Upper lobe of left lung (tissue), 6 donors: ENCODE data around the gene MAPK8. TPM values are rescaled to one million over a fixed set of nuclear protein-coding genes. Genes with fewer than 3 reads are reported as not detected.

ENCODE experiments used
- ATAC-seq, 2 donors: fragments of 200-7000 bp; cut with Tn5 transposase; one replicate each; pipeline ENCODE4 v1.9.1; 2022; ENCODE audit warnings: mild to moderate bottlenecking in 2 of 2, moderate library complexity in 2 of 2; ENCODE audit not compliant: low FRiP score in 2 of 2
- DNase-seq, 2 donors: peaks; one replicate each; pipeline ENCODE4 v3.0.0-alpha.2; 2019 to 2020
- H3K27ac ChIP-seq, 4 donors: fragments of 200-600 bp; sonication (generic); one replicate each; pipeline ENCODE4 v1.5.1; 2016 to 2019
- H3K27me3 ChIP-seq, 4 donors: fragments of 200-600 bp; sonication (generic); one replicate each; pipeline ENCODE4 v1.5.1; 2017 to 2019
- H3K36me3 ChIP-seq, 4 donors: fragments of 200-600 bp; sonication (generic); one replicate each; pipeline ENCODE4 v1.5.1; 2016 to 2019
- H3K4me1 ChIP-seq, 4 donors: fragments of 200-600 bp; sonication (generic); one replicate each; pipeline ENCODE4 v1.5.1; 2018 to 2019
- H3K4me3 ChIP-seq, 4 donors: fragments of 200-600 bp; sonication (generic); one replicate each; pipeline ENCODE4 v1.5.1; 2017 to 2019; ENCODE audit warnings: mild to moderate bottlenecking in 2 of 4, moderate library complexity in 1 of 4
- H3K9me3 ChIP-seq, 4 donors: fragments of 200-600 bp; sonication (generic); one replicate each; pipeline ENCODE4 v1.5.1; 2018 to 2019
- EP300 ChIP-seq, 4 donors: sonication (generic); formaldehyde crosslinking; IDR thresholded peaks; one replicate each; pipeline ENCODE4 v1.5.1; 2017; ENCODE audit warnings: antibody characterized with exemption in 4 of 4, control low read depth in 2 of 4
- POLR2A ChIP-seq, 4 donors: fragments of 450-650 bp; IDR thresholded peaks; one replicate each; pipeline ENCODE4 v1.5.1; 2016 to 2017; ENCODE audit warnings: antibody characterized with exemption in 4 of 4, mild to moderate bottlenecking in 2 of 4
- POLR2AphosphoS5 ChIP-seq, 2 donors: sonication (generic); formaldehyde crosslinking; IDR thresholded peaks; one replicate each; pipeline ENCODE4 v1.5.1; 2017; ENCODE audit warnings: antibody characterized with exemption in 2 of 2
- WGBS, 2 donors: methylation state at CpG; one replicate each; pipeline ENCODE4 v1.1.5; 2017 to 2018; 5-methylcytosine and 5-hydroxymethylcytosine counted together
- total RNA-seq, 6 donors: library from RNA; depleted of rRNA in 4 of 6; stranded (reverse); fragments of >200 nt in 4 of 6; gene quantifications; one replicate each; pipeline versions ENCODE4 v1.1.0 to v1.2.1, GENCODE V29; 2016 to 2021
- TF ChIP-seq, protein P1 (sequence below), 6 experiments: fragments of 450-650 bp in 4 of 6; fragments of 200-600 bp in 2 of 6; sonication (generic) in 2 of 6; IDR thresholded peaks; one replicate each; pipeline ENCODE4 v1.5.1; 2016 to 2019; ENCODE audit warnings: antibody characterized with exemption in 6 of 6
- donor health status: DM: no; HTN: no; CAD: no; lungs with moderate emphysema.
- donor health status: DM: no; HTN: yes; CAD: no; lungs with severe emphysema.

MAPK8 gene
- total RNA-seq, 6 donors from 2014 or later: 33.6 to 61.6 (median 46.6) TPM

- WGBS, 2 donors: 54 to 64% methylated on average over 3 of the region's 3 CpGs
- TF ChIP-seq POLR2AphosphoS5 (IDR thresholded peaks at IDR 0.05): no peak
- TF ChIP-seq, protein P1, sequence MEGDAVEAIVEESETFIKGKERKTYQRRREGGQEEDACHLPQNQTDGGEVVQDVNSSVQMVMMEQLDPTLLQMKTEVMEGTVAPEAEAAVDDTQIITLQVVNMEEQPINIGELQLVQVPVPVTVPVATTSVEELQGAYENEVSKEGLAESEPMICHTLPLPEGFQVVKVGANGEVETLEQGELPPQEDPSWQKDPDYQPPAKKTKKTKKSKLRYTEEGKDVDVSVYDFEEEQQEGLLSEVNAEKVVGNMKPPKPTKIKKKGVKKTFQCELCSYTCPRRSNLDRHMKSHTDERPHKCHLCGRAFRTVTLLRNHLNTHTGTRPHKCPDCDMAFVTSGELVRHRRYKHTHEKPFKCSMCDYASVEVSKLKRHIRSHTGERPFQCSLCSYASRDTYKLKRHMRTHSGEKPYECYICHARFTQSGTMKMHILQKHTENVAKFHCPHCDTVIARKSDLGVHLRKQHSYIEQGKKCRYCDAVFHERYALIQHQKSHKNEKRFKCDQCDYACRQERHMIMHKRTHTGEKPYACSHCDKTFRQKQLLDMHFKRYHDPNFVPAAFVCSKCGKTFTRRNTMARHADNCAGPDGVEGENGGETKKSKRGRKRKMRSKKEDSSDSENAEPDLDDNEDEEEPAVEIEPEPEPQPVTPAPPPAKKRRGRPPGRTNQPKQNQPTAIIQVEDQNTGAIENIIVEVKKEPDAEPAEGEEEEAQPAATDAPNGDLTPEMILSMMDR (IDR thresholded peaks at IDR 0.05): no peak
- TF ChIP-seq EP300 (IDR thresholded peaks at IDR 0.05): no peak
- TF ChIP-seq POLR2A (IDR thresholded peaks at IDR 0.05): no peak
- Histone ChIP-seq H3K36me3 (no peaks in the 10 kb centered on the region), H3K9me3 (no peaks in the 10 kb centered on the region), H3K4me1 (peaks cover 4 to 26% (median 15%) of the 10 kb centered on the region in 4 donors), H3K27ac (no peak overlapping the region), H3K4me3 (no peak overlapping the region), H3K27me3 (no peaks in the 10 kb centered on the region)
- peak in 1 of 2 donors; percentile 60 for DNase-seq
- ATAC-seq: no peak
Observed at GRCh38 chr10:48330269-48330668, 23.8 kb downstream of the MAPK8 start.

GRCh38 chr10:48331436-48331835, 25.0 kb downstream of the MAPK8 start:
- no peak for TF ChIP-seq EP300 (IDR thresholded peaks at IDR 0.05)
- TF ChIP-seq POLR2AphosphoS5 (IDR thresholded peaks at IDR 0.05): no peak
- WGBS, 2 donors: 55 to 80% methylated on average over 1 of the region's 1 CpG
- Histone ChIP-seq H3K4me1 (peaks cover 4 to 26% (median 15%) of the 10 kb centered on the region in 4 donors), H3K36me3 (no peaks in the 10 kb centered on the region), H3K4me3 (no peak overlapping the region), H3K9me3 (no peaks in the 10 kb centered on the region), H3K27me3 (no peaks in the 10 kb centered on the region), H3K27ac (peak overlapping the region in 2 of 4 donors; percentile 6 to 23)
- peak in 1 of 2 donors; percentile 37 for DNase-seq
- ATAC-seq: no peak

DNA sequence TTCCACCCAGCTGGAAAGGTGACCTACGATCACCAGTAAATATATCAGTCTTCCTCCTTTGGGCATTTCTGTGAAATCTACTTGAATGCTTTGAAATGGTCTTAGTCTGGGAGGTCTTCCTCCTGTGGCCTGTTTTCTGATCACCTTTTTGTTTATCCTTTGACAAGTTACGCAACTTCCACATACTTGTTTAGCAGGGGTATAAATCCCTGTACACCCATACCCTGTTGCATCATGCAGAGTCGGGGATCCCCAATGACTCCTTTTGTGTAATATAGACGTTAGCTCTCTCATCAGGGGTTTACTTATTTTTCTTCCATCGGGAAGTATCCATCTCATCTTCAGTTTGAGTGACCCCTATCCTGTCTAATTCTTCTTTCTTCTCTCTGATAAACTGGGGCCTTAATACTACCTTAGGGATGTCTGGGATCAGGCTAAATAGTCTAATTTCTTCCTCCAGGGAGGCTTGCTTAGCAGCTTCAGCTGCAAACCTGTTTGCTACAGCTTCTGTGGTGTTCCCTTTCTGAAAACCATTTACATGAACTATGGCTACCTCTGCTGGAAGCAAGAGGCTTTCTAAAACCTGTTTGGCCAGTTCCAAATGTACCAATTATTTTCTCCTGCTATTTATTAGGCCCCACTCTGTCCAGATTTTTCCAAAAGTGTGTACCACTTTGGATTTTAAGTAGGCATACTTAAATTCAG, 25.8 kb downstream of the MAPK8 start:
- Histone ChIP-seq H3K9me3 (no peaks in the 10 kb centered on the region), H3K36me3 (no peaks in the 10 kb centered on the region), H3K4me1 (peaks cover 4 to 26% (median 15%) of the 10 kb centered on the region in 4 donors), H3K27me3 (no peaks in the 10 kb centered on the region), H3K27ac (peak overlapping the region in 3 of 4 donors; percentile 15 to 28 (median 23)), H3K4me3 (no peak overlapping the region)
- WGBS, 2 donors: 60 to 88% methylated on average over 5 of the region's 5 CpGs
- TF ChIP-seq, protein P1 (IDR thresholded peaks at IDR 0.05): peak in 1 of 6 experiments; percentile 20
- TF ChIP-seq EP300 (IDR thresholded peaks at IDR 0.05): no peak
- ATAC-seq: peak in 1 of 2 donors; percentile 55
- peak in 1 of 2 donors; percentile 42 for DNase-seq

DNA sequence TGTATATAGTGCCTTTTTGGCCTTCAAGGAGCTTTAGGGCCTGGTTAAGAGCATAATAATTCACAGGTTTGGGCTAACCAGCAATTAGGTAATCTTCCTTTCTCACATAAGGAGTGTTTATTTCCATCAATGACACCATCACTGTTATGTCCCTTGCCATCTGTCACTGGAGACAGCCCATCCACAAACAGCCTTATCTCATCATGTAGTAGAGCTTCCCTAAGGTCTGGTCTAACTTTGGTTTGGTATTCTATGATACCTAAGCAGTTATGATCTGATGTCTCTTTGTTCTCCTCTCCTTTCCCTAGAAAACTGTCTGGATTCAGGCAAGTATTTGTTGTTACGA, 26.4 kb downstream of the MAPK8 start:
- Histone ChIP-seq H3K4me3 (no peak overlapping the region), H3K36me3 (no peaks in the 10 kb centered on the region), H3K27me3 (no peaks in the 10 kb centered on the region), H3K9me3 (no peaks in the 10 kb centered on the region), H3K27ac (peak overlapping the region in 1 of 4 donors; percentile 15), H3K4me1 (peaks cover 4 to 26% (median 15%) of the 10 kb centered on the region in 4 donors)
- WGBS, 2 donors: 96% methylated on average over 1 of the region's 1 CpG
- no peak for TF ChIP-seq POLR2AphosphoS5 (IDR thresholded peaks at IDR 0.05)
- TF ChIP-seq POLR2A (IDR thresholded peaks at IDR 0.05): no peak
- TF ChIP-seq, protein P1 (IDR thresholded peaks at IDR 0.05): no peak
- TF ChIP-seq EP300 (IDR thresholded peaks at IDR 0.05): no peak
- DNase-seq (no peak), ATAC-seq (no peak)

DNA sequence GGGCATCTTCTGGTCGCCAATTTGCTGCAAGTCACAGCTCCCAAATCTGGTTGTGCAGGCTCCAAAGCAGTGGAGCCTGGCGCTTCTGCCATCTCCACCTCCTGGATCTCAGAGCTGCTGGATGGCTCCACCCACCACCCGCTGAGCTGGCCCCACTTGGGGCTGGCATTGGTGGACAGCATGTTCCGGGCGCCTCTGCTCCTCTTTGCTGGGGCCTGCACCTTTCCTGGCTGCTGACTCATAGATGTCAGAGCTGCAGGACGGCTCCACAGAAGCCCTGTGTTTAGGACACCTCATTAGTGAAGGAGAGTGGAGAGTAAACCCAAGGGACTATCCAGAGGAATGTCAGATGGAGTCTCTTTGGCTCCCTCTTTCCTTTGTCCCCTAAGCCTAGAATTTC, 27.4 kb downstream of the MAPK8 start:
- ATAC-seq: peak in 1 of 2 donors; percentile 57
- H3K4me3 ChIP-seq: no peak overlapping the region
- TF ChIP-seq POLR2AphosphoS5 (IDR thresholded peaks at IDR 0.05): no peak
- TF ChIP-seq POLR2A (IDR thresholded peaks at IDR 0.05): no peak
- TF ChIP-seq, protein P1 (IDR thresholded peaks at IDR 0.05): no peak
- TF ChIP-seq EP300 (IDR thresholded peaks at IDR 0.05): no peak
- peak in 1 of 2 donors; percentile 32 for DNase-seq
- no peaks in the 10 kb centered on the region for H3K27me3 ChIP-seq
- no peaks in the 10 kb centered on the region for H3K36me3 ChIP-seq
- H3K27ac ChIP-seq: peak overlapping the region in 1 of 4 donors; percentile 16
- H3K4me1 ChIP-seq: peaks cover 4 to 26% (median 15%) of the 10 kb centered on the region in 4 donors
- 89 to 91% methylated on average over 6 of the region's 6 CpGs for WGBS, 2 donors
- no peaks in the 10 kb centered on the region for H3K9me3 ChIP-seq
